ENCODE data around the gene NDUFS2. TPM values are rescaled to one million over a fixed set of nuclear protein-coding genes. Genes with fewer than 3 reads are reported as not detected.

The NDUFS2 gene
- total and polyA plus RNA-seq, 9 of the 15 experiments (the other 6 are each of a cell fraction or from before 2014, with no cell fraction given) = 70.0 to 176 (median 141) TPM

DNA sequence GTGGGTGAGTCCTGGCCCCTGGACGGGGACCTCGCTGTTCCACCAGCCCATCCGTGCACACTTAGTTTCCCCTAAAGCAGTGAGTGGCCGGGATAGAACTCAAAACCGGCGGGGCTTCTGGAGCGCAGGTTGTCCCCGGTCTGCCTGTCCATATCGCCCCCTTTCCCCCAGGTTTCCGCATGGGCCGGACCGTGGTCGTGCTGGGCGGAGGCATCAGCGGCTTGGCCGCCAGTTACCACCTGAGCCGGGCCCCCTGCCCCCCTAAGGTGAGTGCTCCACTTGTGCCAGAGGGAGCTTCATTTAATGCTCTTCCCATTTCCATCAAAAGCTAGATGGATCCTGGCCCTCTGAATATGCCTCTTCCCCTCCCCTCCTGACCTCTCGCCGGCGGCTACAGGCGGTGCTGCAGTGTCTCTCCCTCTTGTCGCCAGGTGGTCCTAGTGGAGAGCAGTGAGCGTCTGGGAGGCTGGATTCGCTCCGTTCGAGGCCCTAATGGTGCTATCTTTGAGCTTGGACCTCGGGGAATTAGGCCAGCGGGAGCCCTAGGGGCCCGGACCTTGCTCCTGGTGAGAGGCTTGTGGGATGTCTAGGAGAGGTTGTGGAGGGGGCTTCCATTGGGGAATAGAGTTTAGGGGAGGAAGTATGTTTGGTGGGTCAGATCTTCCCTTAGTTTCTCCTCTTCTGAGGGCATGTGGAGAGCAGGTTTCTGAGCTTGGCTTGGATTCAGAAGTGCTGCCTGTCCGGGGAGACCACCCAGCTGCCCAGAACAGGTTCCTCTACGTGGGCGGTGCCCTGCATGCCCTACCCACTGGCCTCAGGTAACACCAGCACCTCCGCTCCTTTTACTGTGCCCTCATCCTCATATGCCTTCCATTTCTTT is 35.3 kb upstream of the NDUFS2 start (continued):
- TF ChIP-seq ZBTB40 (IDR thresholded peaks at IDR 0.05) (no peak), ZBTB40 (CRISPR knock-in tag; IDR thresholded peaks at IDR 0.05) (no peak), THRAP3 (IDR thresholded peaks at IDR 0.05; ENCODE audit: borderline replicate concordance) (no peak), BDP1 (IDR thresholded peaks at IDR 0.05; ENCODE audit: insufficient read depth, insufficient read length) (no peak), KHSRP (IDR thresholded peaks at IDR 0.05) (no peak), ZNF311 (CRISPR knock-in tag; IDR thresholded peaks at IDR 0.05) (no peak), RUNX1 (IDR thresholded peaks at IDR 0.05; ENCODE audit: low read depth) (peak; percentile 28; the same call in 1 of the 2 replicates), NCOA4 (IDR thresholded peaks at IDR 0.05; ENCODE audit: partially characterized antibody) (no peak)
- TF ChIP-seq, protein P1, sequence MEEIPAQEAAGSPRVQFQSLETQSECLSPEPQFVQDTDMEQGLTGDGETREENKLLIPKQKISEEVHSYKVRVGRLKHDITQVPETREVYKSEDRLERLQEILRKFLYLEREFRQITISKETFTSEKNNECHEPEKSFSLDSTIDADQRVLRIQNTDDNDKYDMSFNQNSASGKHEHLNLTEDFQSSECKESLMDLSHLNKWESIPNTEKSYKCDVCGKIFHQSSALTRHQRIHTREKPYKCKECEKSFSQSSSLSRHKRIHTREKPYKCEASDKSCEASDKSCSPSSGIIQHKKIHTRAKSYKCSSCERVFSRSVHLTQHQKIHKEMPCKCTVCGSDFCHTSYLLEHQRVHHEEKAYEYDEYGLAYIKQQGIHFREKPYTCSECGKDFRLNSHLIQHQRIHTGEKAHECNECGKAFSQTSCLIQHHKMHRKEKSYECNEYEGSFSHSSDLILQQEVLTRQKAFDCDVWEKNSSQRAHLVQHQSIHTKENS (CRISPR knock-in tag; IDR thresholded peaks at IDR 0.05) = no peak
- TF ChIP-seq, protein P2, sequence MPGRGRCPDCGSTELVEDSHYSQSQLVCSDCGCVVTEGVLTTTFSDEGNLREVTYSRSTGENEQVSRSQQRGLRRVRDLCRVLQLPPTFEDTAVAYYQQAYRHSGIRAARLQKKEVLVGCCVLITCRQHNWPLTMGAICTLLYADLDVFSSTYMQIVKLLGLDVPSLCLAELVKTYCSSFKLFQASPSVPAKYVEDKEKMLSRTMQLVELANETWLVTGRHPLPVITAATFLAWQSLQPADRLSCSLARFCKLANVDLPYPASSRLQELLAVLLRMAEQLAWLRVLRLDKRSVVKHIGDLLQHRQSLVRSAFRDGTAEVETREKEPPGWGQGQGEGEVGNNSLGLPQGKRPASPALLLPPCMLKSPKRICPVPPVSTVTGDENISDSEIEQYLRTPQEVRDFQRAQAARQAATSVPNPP (IDR thresholded peaks at IDR 0.05; ENCODE audit: borderline replicate concordance, insufficient read depth, insufficient read length) = no peak
- TF ChIP-seq, protein P3, sequence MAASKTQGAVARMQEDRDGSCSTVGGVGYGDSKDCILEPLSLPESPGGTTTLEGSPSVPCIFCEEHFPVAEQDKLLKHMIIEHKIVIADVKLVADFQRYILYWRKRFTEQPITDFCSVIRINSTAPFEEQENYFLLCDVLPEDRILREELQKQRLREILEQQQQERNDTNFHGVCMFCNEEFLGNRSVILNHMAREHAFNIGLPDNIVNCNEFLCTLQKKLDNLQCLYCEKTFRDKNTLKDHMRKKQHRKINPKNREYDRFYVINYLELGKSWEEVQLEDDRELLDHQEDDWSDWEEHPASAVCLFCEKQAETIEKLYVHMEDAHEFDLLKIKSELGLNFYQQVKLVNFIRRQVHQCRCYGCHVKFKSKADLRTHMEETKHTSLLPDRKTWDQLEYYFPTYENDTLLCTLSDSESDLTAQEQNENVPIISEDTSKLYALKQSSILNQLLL (CRISPR knock-in tag; IDR thresholded peaks at IDR 0.05; ENCODE audit: borderline replicate concordance) = no peak
